ENCODE results near the gene TXNDC17.

Gene TXNDC17

DNA sequence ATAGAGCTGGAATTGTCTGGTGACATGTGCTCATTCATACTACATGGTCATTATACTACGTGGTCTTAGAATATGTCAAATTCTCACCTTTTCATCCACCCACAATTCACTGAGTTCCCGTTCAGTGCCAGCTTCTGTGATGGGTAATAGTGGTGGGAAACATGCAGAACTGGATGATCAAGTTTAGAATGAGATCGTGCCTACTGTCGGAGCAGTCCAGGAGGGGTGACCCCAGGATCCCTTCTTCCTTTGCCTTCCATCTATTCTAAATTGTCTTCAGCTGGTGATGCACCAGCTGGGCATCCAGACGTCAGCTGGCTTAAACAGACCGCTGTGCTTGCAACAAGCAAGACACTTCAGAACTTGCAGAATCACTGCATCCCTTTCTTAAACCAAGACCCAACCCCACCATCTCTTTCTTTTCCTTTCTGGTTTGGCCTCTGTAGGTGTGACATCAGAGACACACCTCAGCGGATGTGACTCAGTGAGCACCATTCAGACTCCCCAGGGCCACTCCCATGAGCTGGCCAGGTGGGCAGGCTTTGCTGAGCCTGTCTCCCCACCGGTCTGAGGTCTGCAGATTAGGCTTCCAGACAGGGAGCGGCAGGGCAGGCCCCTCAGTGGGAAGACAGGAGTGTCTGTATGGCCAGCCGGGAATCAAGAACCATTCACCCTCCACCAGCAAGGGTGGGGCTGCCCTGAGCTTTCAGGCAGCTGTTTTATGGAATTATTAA, 28.8 kb downstream of the TXNDC17 start:
- TF ChIP-seq CTCF (IDR thresholded peaks at IDR 0.05; ENCODE audit: insufficient read depth, low read depth, low read length, missing control alignments), result no peak
- no peak for DNase-seq (ENCODE audit: low read depth)
- H3K4me3 ChIP-seq (ENCODE audit: low read depth, low read length), result no peak overlapping the region

GRCh38 chr17:6670571-6670970, 29.7 kb downstream of the TXNDC17 start:
- H3K4me3 ChIP-seq (ENCODE audit: low read depth, low read length), result no peak overlapping the region
- DNase-seq (ENCODE audit: low read depth), result no peak

DNA sequence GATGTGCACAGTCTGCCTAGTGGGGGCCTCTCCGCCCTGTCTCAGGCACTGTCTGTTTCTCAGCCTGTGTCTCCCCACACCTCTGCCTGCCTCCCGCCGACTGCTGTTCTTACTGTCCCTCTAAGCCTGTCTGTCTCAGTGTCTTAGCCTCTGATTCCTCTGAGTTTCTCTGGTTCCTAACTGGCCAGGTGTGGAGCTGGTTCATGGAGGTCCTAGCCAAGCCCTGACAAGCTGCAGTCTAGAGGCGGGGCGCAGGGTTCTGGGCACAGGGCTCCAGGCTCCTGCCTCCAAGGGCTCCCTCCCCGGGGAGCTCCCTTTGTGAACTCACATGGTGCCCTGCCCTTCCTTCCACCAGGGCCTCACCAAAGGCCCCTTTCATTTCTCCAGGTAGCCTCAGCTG, 30.1 kb downstream of the TXNDC17 start:
- TF ChIP-seq CTCF (IDR thresholded peaks at IDR 0.05; ENCODE audit: insufficient read depth, low read depth, low read length, missing control alignments), result no peak
- no peak overlapping the region for H3K4me3 ChIP-seq (ENCODE audit: low read depth, low read length)
- DNase-seq (ENCODE audit: low read depth), result no peak

More at GRCh38 chr17:6670571-6670970, 29.7 kb downstream of the TXNDC17 start:
- TF ChIP-seq CTCF (IDR thresholded peaks at IDR 0.05; ENCODE audit: insufficient read depth, low read depth, low read length, missing control alignments), result no peak

DNA sequence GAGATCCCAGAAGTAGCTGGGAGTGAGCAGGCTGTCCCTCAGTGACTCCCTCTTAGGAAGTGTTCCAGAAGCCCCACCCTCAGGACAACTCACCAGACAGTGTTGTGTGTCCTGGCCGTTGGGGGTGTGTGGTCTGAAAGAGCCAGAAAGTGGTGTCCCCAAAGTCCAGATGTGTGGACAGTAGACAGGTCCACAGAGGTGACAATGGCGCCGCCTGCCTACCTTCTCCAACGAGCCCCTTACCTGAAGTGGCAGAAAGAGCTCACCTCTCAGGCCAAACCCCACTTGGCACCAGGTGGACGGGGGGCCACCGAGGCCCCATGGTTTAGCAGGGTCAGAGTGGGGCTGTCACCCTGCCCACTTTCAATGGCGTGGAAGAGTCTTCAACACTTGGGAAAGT, 30.6 kb downstream of the TXNDC17 start:
- H3K4me3 ChIP-seq (ENCODE audit: low read depth, low read length), result no peak overlapping the region
- DNase-seq (ENCODE audit: low read depth), result no peak
- TF ChIP-seq CTCF (IDR thresholded peaks at IDR 0.05; ENCODE audit: insufficient read depth, low read depth, low read length, missing control alignments), result no peak

DNA sequence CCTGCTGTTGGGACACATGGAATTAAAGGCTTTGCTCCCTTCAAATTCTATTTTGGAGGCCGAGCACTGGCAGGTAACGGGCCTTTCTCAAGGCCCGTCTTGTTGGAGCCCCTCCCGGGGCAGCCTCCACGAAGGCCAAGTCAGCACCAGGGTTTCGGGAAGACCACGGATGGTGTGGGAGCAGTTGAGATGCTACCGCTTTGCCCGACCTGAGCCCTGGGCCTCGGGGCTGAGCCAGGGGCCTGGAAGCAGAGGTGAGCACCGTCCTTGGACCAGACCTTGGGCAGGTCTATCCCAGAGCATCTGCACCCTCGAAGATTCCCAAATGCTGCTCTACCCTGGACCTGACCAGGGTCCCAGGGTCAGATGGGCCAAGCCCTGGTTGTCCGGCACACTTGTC, 33.7 kb downstream of the TXNDC17 start:
- no peak for TF ChIP-seq CTCF (IDR thresholded peaks at IDR 0.05; ENCODE audit: insufficient read depth, low read depth, low read length, missing control alignments)
- no peak overlapping the region for H3K4me3 ChIP-seq (ENCODE audit: low read depth, low read length)
- no peak for DNase-seq (ENCODE audit: low read depth)

GRCh38 chr17:6675201-6675825, 34.5 kb downstream of the TXNDC17 start:
- no peak for TF ChIP-seq CTCF (IDR thresholded peaks at IDR 0.05; ENCODE audit: insufficient read depth, low read depth, low read length, missing control alignments)
- no peak for DNase-seq (ENCODE audit: low read depth)
- no peak overlapping the region for H3K4me3 ChIP-seq (ENCODE audit: low read depth, low read length)

- no peak for TF ChIP-seq CTCF (IDR thresholded peaks at IDR 0.05; ENCODE audit: insufficient read depth, low read depth, low read length, missing control alignments)
- H3K4me3 ChIP-seq (ENCODE audit: low read depth, low read length), result no peak overlapping the region
- DNase-seq (ENCODE audit: low read depth), result no peak
These were observed 35.9 kb downstream of the TXNDC17 start for GRCh38 chr17:6676802-6677157.

All from GM12865 (cell line).